GM10248 (cell line): ENCODE measurements around the gene CNPPD1.

Source experiments
- CTCF ChIA-PET: fragments of 300-600 bp; sonication (Branson Sonifier 250); formaldehyde crosslinking; extraction: SDS; loops from one replicate; lab custom pipeline; 2021; ENCODE audit warnings: antibody characterized with exemption; lab: Yijun Ruan, JAX
- POLR2A ChIA-PET: fragments of 350-650 bp; sonication (Branson Sonifier 250); formaldehyde crosslinking; extraction: SDS; loops from one replicate; lab custom pipeline; 2020; ENCODE audit warnings: antibody characterized with exemption; lab: Yijun Ruan, JAX
- DNase-seq: peaks from one replicate; pipeline ENCODE4 v3.0.0; 2012; ENCODE audit errors: extremely low spot score
- TF ChIP-seq, protein P1 (sequence below): IDR thresholded peaks from 2 replicates; pipeline ENCODE4 v1.5.1; 2012; ENCODE audit warnings: mild to moderate bottlenecking, low read depth; ENCODE audit errors: extremely low read depth, missing control alignments, control extremely low read depth

Gene CNPPD1

DNA sequence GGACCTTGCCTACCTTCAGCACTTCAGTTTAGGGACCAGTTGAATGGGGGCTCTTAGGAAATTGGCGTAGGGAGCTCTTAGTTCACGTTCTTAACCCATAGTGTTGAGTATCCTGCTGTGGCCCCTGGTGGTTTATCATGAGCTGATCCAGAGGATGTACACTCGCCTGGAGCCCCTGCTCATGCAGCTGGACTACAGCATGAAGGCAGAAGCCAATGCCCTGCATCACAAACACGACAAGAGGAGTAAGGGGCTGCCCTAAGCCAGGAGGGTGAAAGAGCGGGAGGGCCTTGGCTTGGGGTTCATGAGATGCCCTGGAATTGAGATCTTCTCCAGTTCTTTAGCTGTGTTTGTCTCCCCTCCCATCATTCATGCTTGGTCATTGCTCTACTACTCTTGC, 4.2 kb upstream of the CNPPD1 start:
- ChIA-PET POLR2A (no interaction called here), CTCF (interaction anchor here (0.9 to 3.1 kb wide), 9 partner anchors 9 to 123 kb away, joined by 3 to 15 read pairs (median 7); partner anchors contain the start of gene DNAJB2)
- TF ChIP-seq, protein P1, sequence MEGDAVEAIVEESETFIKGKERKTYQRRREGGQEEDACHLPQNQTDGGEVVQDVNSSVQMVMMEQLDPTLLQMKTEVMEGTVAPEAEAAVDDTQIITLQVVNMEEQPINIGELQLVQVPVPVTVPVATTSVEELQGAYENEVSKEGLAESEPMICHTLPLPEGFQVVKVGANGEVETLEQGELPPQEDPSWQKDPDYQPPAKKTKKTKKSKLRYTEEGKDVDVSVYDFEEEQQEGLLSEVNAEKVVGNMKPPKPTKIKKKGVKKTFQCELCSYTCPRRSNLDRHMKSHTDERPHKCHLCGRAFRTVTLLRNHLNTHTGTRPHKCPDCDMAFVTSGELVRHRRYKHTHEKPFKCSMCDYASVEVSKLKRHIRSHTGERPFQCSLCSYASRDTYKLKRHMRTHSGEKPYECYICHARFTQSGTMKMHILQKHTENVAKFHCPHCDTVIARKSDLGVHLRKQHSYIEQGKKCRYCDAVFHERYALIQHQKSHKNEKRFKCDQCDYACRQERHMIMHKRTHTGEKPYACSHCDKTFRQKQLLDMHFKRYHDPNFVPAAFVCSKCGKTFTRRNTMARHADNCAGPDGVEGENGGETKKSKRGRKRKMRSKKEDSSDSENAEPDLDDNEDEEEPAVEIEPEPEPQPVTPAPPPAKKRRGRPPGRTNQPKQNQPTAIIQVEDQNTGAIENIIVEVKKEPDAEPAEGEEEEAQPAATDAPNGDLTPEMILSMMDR: no peak
- DNase-seq: no peak

DNA sequence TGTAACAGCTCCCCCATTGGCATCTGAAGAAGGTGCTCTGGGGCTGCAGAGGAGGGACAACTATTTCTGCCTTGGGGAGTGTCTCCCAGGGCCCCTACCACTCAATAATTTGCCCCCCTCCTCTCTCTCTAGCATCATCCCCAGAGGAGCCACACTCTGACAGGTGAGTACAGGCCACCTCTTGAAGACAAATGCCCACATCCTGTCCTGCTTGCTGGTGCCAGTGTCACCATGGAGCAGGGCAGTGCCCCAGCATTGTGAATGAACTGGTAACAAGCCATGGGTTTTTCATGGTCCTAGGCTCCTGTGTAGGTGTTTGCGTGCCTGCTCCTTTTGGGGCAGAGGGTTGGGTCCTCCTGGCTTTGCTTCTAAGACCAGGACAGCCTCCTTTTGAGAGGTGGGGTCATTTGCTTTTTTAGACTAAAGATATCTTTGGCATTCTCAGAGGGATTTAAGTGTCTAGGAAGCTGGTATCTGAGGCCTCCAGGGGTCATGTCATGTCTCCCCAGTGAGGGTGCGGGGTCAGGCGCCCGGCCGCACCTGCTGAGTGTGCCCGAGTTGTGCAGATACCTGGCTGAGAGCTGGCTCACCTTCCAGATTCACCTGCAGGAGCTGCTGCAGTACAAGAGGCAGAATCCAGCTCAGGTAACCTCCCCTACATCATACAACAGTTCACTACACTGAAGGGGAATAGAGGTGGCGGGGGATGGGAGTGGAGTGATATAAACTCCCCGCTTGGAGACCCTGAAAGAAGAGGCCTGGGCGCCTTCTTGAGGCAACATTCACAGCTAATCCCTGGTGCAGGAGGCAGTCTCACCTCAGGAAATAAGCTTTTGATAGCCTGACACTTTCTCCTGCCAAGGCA, 3.1 kb upstream of the CNPPD1 start:
- POLR2A ChIA-PET: no interaction called here
- TF ChIP-seq, protein P1: no peak
- CTCF ChIA-PET: interaction anchor here (0.9 to 3.1 kb wide), 10 partner anchors 9 to 470 kb away, joined by 3 to 15 read pairs (median 6); partner anchors contain the start of genes DNAJB2 and GLB1L
- no peak for DNase-seq

DNA sequence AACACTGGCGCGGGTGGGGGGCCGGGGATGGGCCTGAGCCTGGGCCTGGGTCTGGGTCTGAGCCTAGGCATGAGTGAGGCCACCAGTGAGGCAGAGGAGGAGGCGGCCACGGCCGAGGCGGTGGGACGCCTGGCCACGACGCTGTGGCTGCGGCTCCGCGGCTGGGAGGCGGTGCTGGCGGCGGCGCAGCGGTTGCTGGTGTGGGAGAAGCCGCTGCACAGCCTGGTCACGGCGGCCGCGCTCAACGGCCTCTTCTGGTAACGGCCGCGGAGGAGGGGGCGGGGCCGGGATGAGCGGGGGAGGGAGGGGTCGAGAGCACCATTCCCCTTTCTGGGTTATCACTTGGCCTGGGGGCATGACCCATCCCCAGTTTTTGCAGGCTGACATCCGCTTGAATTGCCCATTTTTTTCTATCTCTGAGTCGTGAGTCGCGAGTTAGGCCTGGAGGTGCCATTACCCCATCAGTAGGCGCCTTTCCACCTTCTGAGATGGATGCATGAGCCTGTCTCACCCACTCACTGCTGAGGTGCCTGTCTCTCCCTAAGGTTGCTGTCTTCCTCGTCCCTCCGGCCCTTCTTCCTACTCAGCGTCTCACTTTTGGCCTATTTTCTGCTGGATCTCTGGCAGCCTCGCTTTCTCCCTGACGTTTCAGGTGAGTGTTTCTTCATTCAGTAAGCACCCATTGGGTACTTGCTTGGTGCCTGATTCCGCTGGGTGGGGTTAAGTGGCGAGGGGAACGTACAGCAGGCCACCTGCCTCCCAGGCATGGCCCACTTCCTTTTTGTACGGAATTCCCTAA, 1.9 kb upstream of the CNPPD1 start:
- CTCF ChIA-PET: interaction anchor here (1.0 to 3.1 kb wide), 3 partner anchors 68 to 468 kb away, joined by 3 to 15 read pairs (median 3); no protein-coding TSS in a partner anchor
- TF ChIP-seq, protein P1: no peak
- POLR2A ChIA-PET: no interaction called here
- peak; percentile 49 for DNase-seq

DNA sequence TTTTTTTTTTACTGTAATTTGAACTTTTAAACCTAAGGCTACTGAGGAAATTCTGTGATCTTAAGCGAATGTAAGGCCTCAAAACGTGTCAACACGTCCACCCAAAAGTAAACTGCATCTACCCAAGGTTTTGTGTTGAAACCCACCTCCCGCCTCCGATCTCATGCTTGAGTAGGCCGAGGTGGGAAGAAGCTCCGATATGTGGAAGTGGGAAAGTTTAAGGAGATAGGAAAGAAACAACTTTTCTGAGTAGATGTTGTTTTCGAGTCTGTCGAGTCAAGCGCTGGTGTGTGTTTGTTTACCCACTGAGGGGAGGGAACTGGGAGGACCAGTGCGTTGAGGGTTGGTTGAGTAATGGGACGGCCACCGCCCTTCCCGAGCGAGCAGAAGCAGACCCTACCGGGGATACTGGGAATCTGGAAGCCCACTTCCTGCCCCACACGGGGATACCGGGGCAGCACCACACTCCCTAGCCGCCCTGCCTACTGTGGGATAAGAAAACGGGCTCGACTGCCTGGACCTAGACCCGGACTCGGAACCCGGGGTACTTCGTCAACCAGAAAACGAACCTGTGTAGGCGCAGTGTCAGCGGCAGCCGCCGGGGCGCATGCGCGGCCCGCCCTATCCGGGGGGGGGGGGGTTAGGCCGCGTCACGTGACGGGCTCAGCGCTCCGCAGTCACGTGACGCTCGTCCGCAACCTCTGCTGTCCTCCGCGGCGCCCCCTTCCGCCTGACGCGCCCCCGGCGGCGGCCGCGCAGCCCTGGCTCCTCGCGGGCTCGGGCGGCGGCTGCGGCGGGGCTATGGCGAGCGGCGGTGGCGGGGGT, 1.0 kb upstream of the CNPPD1 start, which contains the start of gene RETREG2:
TSS of gene RETREG2 (plus strand) at position 724 of the 825 bp plus-strand sequence. CDS start at position 802, 78 bp downstream.
- ChIA-PET POLR2A (no interaction called here), CTCF (interaction anchor here (1.4 to 3.5 kb wide), 2 partner anchors 11 to 103 kb away, joined by 3 to 13 read pairs; no protein-coding TSS in a partner anchor)
- DNase-seq: peak; percentile 98
- TF ChIP-seq, protein P1: peak; percentile 71

DNA sequence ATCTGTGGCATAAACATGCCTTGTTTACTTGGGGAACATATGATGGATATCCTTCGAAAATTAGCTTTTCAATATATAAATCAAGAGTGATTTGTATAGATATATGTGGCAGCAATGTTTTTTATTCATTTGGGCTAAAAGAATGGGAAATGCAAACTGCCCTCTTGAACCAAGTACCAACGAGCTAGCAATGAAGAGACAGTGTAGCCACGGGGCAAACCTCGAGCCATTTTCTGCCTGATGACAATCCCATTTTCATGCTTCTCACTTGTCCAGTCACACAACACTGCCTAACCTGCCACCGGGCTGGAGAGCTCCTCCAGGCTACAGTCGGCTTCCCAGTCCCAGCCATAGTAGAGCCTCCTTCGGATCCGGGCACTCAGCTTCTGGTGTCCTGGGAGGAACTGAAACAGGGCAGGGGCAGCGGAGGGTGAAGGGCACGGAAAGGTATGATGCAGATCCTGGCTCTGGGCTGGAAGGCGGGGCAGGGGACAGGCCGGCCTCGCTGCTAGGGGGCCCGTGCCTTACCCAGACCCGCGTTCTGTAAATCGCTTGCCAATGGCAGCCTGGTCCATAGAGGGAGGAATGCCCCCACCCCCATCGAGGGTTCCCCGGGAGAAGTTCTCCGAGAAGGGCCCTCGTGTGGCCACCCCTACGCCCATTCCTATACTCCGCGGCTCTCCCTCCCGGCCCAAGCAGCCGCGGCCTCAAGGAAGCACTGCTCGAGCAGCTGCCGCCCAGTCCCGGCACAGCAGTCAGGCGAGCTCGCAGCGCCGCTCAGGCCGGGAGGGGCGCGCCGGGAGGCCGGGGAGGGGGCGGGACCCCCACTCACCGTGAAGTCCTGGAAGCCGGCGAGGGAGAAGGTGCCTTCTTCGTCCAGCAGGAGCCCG, 552 bp downstream of the CNPPD1 start:
- peak; percentile 43 for DNase-seq
- ChIA-PET CTCF (interaction anchor here (0.6 to 8.6 kb wide), 17 partner anchors 10 to 299 kb away, joined by 3 to 164 read pairs (median 4); partner anchors contain the start of genes NHEJ1 and ZFAND2B), POLR2A (interaction anchor here (0.6 to 1.7 kb wide), 10 partner anchors 13 to 266 kb away, joined by 3 to 12 read pairs (median 4); partner anchors contain the start of genes GLB1L, STK16 and ZFAND2B)
- TF ChIP-seq, protein P1: peak; percentile 13
